ENCODE data around the gene CREB3L2.
"Not testable (repeated sequence)": the region's sequence is repeated elsewhere in the genome, so short reads cannot be mapped to it uniquely, and the experiment has no call there.

Gene CREB3L2

DNA sequence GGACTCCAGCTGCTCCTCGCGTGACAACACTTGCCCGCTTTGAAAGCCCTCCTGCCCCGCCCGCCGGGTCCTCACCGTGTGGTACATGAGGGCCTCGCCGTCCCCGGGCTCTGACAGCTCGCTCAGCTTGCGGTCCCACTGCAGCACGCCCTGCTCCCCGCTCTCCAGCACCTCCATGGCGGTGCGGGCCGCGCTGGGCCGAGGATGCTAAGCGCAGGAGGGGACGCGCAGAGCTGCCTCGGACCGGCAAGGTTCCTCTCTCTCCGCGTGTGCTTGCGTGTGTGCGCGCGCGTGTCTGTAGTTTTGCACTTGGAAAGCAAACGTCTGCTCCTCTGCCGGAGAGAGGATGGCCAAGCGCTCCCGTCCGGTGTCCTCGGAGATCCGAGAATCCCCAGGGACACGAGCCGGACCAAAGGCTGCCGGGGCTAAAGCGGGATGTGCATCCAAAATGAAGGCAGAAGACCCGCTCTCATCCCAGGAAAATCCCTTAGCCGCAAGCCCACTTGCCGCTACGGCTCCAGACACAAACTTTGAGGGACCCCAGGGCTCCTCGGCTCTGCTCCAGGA lies at the start of gene CREB3L2:
Gene CREB3L2, minus strand, starts transcription at position 558 of the 567 bp plus-strand sequence. Its CDS starts 381 bp downstream, at position 177.
- in situ Hi-C loops (cut with HindIII; ENCODE audit: low pct_ligation_motif_present, low pct_unique_long_range_greater_than_20kb, low sequenced_read_pairs), result no loop called here
- DNase-seq, result peak; percentile 77

GRCh38 chr7:138049505-138050116 lies 47.7 kb upstream of the CREB3L2 start:
- DNase-seq, result no peak

GRCh38 chr7:138047907-138048306 lies 46.0 kb upstream of the CREB3L2 start:
- no peak for DNase-seq
- in situ Hi-C loops (cut with HindIII; ENCODE audit: low pct_ligation_motif_present, low pct_unique_long_range_greater_than_20kb, low sequenced_read_pairs), result no loop called here

More at GRCh38 chr7:138049505-138050116, 47.7 kb upstream of the CREB3L2 start:
- in situ Hi-C loops (cut with HindIII; ENCODE audit: low pct_ligation_motif_present, low pct_unique_long_range_greater_than_20kb, low sequenced_read_pairs), result no loop called here

DNA sequence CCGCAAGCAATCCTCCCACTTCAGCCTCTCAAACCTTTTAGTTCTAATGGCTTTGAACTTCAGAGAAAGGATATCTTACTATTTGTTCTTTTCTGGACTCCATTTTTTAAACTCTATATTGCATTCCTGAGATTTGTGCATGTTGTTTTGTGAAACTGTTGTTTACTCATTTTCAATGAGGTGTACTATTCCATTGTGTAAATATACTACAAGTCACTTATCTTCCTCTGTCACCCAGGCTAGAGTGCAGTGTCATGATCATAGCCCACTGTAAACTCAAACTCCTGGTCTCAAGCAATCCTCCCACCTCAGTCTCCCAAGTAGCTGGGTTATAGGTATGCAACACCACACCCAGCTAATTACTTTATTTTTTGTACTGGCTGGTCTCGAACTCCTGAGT lies 43.0 kb upstream of the CREB3L2 start:
- in situ Hi-C loops (cut with HindIII; ENCODE audit: low pct_ligation_motif_present, low pct_unique_long_range_greater_than_20kb, low sequenced_read_pairs), result no loop called here
- no peak for DNase-seq

DNA sequence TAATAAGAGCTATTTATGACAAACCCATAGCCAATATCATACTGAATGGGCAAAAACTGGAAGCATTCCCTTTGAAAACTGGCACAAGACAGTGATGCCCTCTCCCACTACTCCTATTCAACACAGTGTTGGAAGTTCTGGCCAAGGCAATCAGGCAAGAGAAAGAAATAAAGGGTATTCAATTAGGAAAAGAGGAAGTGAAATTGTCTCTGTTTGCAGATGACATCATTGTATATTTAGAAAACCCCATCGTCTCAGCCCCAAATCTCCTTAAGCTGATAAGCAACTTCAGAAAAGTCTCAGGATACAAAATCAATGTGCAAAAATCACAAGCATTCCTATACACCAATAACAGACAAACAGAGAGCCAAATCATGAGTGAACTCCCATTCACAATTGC lies 38.2 kb upstream of the CREB3L2 start:
- in situ Hi-C loops (cut with HindIII; ENCODE audit: low pct_ligation_motif_present, low pct_unique_long_range_greater_than_20kb, low sequenced_read_pairs); DNase-seq: not testable (repeated sequence)

GRCh38 chr7:138036135-138036534 lies 34.2 kb upstream of the CREB3L2 start:
- in situ Hi-C loops (cut with HindIII; ENCODE audit: low pct_ligation_motif_present, low pct_unique_long_range_greater_than_20kb, low sequenced_read_pairs), result no loop called here
- DNase-seq, result no peak

DNA sequence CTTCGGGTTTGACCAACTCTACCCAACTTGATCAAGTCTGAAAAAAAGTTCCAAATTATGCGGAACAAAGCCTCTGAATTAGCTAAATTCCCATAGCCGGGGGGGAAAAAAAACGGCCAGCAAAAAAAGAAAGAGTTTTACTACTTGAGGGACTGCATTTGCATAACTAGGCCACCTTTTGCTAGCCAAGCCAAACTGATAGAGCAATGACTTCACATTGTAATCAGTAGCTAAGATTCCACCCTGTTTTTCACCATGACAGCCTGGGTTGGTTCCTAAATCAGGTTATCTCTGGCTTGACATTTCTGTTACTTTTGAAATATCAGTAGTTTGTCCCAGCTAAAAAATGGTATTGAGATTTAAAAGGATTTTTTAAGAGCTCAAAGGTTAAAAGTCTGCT lies 31.4 kb upstream of the CREB3L2 start:
- in situ Hi-C loops (cut with HindIII; ENCODE audit: low pct_ligation_motif_present, low pct_unique_long_range_greater_than_20kb, low sequenced_read_pairs), result no loop called here
- no peak for DNase-seq

GRCh38 chr7:138032770-138033169 lies 30.9 kb upstream of the CREB3L2 start:
- DNase-seq, result no peak
- in situ Hi-C loops (cut with HindIII; ENCODE audit: low pct_ligation_motif_present, low pct_unique_long_range_greater_than_20kb, low sequenced_read_pairs), result no loop called here

DNA sequence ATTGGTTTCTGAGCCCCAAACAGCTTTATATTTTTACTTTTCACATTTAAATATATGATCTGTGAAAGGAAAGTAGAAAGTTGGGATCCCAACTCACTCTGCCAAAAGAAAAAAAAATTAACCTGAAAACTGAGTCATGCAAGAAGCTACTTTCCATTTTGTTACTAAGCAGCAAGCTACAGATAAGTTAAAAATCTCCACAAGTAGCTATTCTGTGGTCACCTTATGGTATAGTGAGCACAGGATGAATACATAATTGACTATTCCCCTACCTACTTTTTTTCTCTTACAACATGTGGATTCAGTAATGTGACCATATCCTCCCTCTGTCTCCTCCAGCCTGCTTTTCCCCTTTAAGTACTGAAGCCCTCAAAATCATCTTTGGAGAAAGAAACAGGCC lies 30.3 kb upstream of the CREB3L2 start:
- in situ Hi-C loops (cut with HindIII; ENCODE audit: low pct_ligation_motif_present, low pct_unique_long_range_greater_than_20kb, low sequenced_read_pairs), result no loop called here

DNA sequence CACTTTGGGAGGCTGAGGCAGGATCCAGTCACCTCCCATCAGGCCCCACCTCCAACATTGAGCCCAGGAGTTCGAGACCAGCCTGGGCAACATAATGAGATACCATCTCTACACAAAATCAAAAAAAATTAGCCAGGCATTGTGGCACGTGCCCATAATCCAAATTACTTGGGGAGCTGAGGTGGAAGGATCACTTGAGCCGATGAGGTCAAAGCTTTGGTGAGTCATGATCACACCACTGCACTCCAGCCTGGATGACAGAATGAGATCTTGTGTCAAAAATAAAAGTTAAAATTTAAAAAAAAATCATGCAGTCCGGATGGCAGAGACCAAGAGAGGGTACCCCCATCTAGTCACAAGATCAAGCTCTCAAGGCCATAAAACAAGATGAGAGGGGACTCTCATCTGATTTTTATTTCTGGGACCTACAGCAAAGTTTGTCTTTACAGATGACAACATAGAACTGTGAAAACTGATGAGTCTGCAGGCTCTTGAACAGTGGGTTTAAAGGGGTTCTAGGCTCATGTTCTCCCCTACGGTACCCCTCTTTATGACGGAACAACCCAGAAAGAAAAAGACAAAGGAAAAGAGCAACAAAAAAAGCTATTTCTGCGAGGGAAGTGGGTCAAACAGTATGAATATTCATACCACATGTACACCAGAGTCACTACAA lies 28.9 kb upstream of the CREB3L2 start:
- peak; percentile 17 for DNase-seq

More for the DNA sequence above, 30.3 kb upstream of the CREB3L2 start:
- DNase-seq, result no peak

GRCh38 chr7:138029941-138030340 lies 28.1 kb upstream of the CREB3L2 start:
- no peak for DNase-seq
- in situ Hi-C loops (cut with HindIII; ENCODE audit: low pct_ligation_motif_present, low pct_unique_long_range_greater_than_20kb, low sequenced_read_pairs), result no loop called here

More for the DNA sequence above, 28.9 kb upstream of the CREB3L2 start:
- in situ Hi-C loops (cut with HindIII; ENCODE audit: low pct_ligation_motif_present, low pct_unique_long_range_greater_than_20kb, low sequenced_read_pairs), result no loop called here

DNA sequence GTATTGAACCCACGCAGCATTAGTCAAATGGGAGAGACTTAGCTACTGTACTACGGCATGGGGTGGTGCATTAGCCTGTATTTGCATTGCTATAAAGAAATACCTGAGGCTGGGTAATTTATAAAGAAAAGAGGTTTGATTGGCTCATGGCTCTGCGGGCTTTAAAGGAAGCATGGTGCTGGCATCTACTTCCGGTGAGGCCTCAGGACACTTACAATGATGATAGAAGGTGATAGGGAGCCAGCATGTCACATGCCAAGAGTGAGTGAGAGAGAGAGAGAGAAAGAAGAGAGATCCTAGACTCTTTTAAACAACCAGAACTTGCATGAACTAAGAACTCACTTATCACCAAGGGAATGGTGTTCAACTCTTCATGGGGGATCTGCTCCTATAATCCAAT lies 27.2 kb upstream of the CREB3L2 start:
- in situ Hi-C loops (cut with HindIII; ENCODE audit: low pct_ligation_motif_present, low pct_unique_long_range_greater_than_20kb, low sequenced_read_pairs), result no loop called here
- no peak for DNase-seq

DNA sequence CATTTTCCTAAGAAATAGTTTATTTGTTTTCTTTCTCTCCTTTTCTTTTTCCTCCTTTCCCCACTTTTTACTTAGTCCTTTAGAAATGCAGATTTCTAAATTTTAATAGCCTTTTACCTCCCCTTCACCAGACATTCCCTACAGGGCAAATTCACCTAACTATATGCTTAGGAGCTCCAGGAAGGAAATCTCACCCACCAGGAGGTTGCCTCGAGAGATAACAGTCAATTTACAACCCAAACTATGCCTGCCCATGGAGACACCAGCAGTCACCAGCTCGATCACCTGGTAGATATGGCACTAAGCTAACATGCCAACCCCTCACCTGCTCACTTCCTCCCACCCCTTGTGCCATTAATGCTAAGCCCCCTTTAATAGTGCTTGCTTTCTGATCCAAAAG lies 25.2 kb upstream of the CREB3L2 start:
- no peak for DNase-seq
- in situ Hi-C loops (cut with HindIII; ENCODE audit: low pct_ligation_motif_present, low pct_unique_long_range_greater_than_20kb, low sequenced_read_pairs), result no loop called here

DNA sequence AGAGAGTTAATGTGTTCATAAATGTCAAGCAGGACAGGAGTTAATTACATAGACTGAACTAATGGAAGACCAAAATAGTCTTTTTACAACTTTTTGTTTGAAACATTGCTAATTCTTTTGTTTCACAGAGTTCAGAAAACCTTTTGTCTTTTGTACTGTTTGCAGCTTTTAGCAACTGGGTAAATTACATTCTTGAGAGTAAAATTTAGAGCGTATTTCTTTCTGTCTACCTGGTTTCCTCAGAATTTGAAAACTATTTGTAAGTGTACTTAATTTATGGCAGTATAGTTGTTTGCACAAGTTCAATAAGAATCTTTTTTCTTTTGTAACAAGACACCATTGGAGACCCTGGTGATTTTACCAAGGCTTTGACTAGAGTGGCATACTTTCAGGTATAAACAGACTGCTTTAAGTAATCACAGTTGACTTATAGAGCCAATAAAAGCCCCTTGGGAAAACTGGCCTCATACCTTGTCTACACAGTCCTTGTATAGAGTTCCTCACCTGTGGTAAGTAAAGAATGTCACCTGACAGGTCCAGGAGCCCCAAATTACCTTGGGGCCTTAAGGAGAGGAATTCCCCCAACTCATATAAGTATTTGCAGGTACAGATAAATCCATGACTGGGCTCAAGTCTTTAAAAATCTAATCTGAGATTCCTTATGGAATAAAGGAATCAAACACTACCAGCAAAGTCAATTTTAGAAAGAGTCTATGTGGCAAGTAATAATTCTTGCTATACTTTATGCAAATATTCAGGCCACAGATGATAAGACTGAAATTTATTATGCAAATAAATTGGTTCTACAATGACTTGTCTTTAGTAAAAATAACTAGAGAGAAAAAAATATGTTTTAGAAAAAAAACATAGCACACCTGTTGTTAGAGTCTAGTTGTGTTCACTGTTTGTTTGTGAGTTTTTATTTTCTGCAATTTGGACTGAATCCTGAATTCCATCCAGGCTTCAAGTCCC lies 23.6 kb upstream of the CREB3L2 start:
- no peak for DNase-seq
- in situ Hi-C loops (cut with HindIII; ENCODE audit: low pct_ligation_motif_present, low pct_unique_long_range_greater_than_20kb, low sequenced_read_pairs), result no loop called here

- no peak for DNase-seq
- in situ Hi-C loops (cut with HindIII; ENCODE audit: low pct_ligation_motif_present, low pct_unique_long_range_greater_than_20kb, low sequenced_read_pairs), result no loop called here
Observed at GRCh38 chr7:138024765-138025164, 22.9 kb upstream of the CREB3L2 start.

DNA sequence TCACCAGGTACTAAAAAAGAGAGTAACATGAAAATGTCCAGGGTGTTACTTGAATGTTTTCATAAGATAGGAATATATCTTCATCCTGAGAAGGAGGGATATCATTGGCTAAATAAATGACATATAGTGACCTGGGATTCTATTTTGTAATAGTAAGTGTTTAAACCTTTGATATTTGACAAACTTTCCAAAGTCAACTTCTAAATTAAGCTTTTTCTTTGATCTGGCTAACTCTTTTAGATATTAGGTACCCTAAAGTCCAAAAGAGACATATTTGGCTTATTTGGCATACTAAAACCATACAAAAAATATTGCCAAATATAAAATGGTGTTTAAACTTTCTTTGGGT lies 22.4 kb upstream of the CREB3L2 start:
- in situ Hi-C loops (cut with HindIII; ENCODE audit: low pct_ligation_motif_present, low pct_unique_long_range_greater_than_20kb, low sequenced_read_pairs), result no loop called here
- DNase-seq, result no peak

DNA sequence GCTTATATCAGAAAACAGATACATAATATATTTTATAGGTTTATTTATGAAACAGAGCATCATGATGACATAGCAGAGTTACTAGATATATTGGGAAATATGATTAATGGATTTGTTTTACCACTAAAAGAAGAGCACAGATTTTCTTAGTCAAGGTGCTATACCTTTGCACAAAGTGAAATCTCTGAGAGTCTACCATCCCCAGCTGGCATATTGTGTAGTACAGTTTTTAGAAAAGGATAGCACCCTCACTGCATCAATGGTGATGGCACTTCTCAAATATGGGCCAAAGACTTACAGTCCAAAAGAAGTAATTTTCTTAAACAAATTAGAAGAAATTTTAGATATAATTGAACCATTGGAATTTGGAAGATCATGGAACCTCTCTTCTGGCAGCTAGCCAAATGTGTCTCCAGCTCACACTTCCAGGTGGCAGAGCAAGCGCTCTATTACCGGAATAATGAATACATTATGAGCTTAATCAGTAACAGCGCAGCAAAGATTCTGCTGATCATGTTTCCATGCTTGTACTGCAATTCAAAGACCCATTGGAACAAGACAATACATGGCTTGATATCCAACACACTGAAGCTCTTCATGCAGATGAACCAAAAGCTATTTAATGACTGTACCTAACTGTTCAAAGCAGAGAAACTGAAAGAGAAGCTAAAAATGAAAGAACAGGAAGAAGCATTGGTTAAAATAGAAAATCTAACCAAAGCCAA lies 21.9 kb upstream of the CREB3L2 start:
- DNase-seq, result no peak
- in situ Hi-C loops (cut with HindIII; ENCODE audit: low pct_ligation_motif_present, low pct_unique_long_range_greater_than_20kb, low sequenced_read_pairs), result no loop called here

DNA sequence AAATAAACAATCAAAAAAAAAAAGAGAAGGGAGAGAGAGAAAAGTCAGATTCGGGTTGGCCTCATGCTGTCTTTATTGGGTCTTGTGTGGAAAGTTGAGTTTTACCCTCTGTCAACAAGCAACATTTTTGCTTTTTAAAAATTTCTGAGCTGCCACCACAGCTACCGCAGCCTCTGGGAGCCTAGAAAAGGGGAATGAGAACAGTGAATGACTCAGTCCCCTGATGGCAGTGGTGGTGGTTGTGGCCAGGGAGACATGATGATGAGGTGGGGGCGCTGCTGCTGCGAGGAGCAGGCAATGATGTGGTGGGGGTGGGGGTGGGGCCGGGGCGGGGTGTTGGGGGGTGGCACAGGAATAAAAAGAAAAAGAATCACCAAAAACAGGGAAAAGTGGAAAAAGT lies 20.0 kb upstream of the CREB3L2 start:
- no peak for DNase-seq
- in situ Hi-C loops (cut with HindIII; ENCODE audit: low pct_ligation_motif_present, low pct_unique_long_range_greater_than_20kb, low sequenced_read_pairs), result no loop called here
